Lung (tissue), 12 donors: ENCODE data around the gene SLC4A9. TPM values are rescaled to one million over a fixed set of nuclear protein-coding genes. Genes with fewer than 3 reads are reported as not detected.

Experiments used
- ATAC-seq: fragments of 200-7000 bp; cut with Tn5 transposase; one replicate; pipeline ENCODE4 v1.9.1; 2020; ENCODE audit warnings: moderate number of reproducible peaks; ENCODE audit not compliant: insufficient read depth, low FRiP score
- DNase-seq, 3 donors: peaks; one replicate each; pipeline ENCODE4 v3.0.0-alpha.2; 2013 to 2017
- H3K27ac ChIP-seq, 2 donors: one replicate each; pipeline ENCODE4 v1.5.1; 2013; ENCODE audit warnings: mild to moderate bottlenecking in 2 of 2, moderate library complexity in 2 of 2, control low read depth in 1 of 2, inconsistent platforms in 1 of 2, low read depth in 1 of 2, low read length in 1 of 2
- H3K27me3 ChIP-seq, 3 donors: one replicate each; pipeline ENCODE4 v1.5.1; 2013; ENCODE audit warnings: low read length in 2 of 3; ENCODE audit not compliant: control insufficient read depth in 3 of 3, insufficient read depth in 3 of 3
- H3K36me3 ChIP-seq, 4 donors: one replicate each; pipeline ENCODE4 v1.5.1; 2013; ENCODE audit warnings: low read length in 4 of 4, mild to moderate bottlenecking in 1 of 4, moderate library complexity in 1 of 4; ENCODE audit not compliant: control insufficient read depth in 4 of 4, insufficient read depth in 4 of 4
- H3K4me1 ChIP-seq, 5 donors: one replicate each; pipeline ENCODE4 v1.5.1; 2013; ENCODE audit warnings: low read length in 5 of 5, mild to moderate bottlenecking in 2 of 5, moderate library complexity in 1 of 5; ENCODE audit not compliant: control insufficient read depth in 5 of 5, insufficient read depth in 5 of 5
- H3K4me3 ChIP-seq: one replicate; pipeline ENCODE4 v1.5.1; 2013; ENCODE audit warnings: mild to moderate bottlenecking, control low read depth, moderate library complexity
- H3K9ac ChIP-seq, 2 donors: one replicate each; pipeline ENCODE4 v1.5.1; 2013; ENCODE audit warnings: low read length in 2 of 2, control low read depth in 1 of 2; ENCODE audit not compliant: insufficient read depth in 1 of 2
- H3K9me3 ChIP-seq, 4 donors: one replicate each; pipeline ENCODE4 v1.5.1; 2013; ENCODE audit warnings: low read length in 3 of 4, mild to moderate bottlenecking in 1 of 4, moderate library complexity in 1 of 4; ENCODE audit not compliant: control insufficient read depth in 4 of 4, insufficient read depth in 3 of 4
- WGBS, 2 donors: extraction: QIAGEN DNeasy Blood & Tissue Kit; methylation state at CpG; one replicate each; pipeline ENCODE4 v1.1.7; 2013; 5-methylcytosine and 5-hydroxymethylcytosine counted together
- polyA plus RNA-seq, 2 donors: library from polyadenylated mRNA; stranded (reverse); fragments of 200-250 nt; gene quantifications; one replicate each; pipeline ENCODE4 v1.2.1, GENCODE V29; 2013
- total RNA-seq, 2 donors: library from RNA; depleted of rRNA in 1 of 2; stranded (reverse); fragments of >200 nt in 1 of 2; gene quantifications; one replicate each; pipeline ENCODE4 v1.2.1, GENCODE V29; 2014 to 2021
- TF ChIP-seq, protein P1 (sequence below): IDR thresholded peaks from 2 replicates; pipeline ENCODE4 v1.5.1; 2012; ENCODE audit warnings: mild to moderate bottlenecking; ENCODE audit errors: control extremely low read depth, extremely low read depth
- donor health status: control.
- donor health status: control.
- donor health status: Bipolar disorder and iron deficiency.
- donor health status: healthy.
- donor health status: DM: yes; HTN: yes; CAD: no.

The SLC4A9 gene
- total and polyA plus RNA-seq, 4 donors = 0.05 to 0.18 (median 0.09) TPM

DNA sequence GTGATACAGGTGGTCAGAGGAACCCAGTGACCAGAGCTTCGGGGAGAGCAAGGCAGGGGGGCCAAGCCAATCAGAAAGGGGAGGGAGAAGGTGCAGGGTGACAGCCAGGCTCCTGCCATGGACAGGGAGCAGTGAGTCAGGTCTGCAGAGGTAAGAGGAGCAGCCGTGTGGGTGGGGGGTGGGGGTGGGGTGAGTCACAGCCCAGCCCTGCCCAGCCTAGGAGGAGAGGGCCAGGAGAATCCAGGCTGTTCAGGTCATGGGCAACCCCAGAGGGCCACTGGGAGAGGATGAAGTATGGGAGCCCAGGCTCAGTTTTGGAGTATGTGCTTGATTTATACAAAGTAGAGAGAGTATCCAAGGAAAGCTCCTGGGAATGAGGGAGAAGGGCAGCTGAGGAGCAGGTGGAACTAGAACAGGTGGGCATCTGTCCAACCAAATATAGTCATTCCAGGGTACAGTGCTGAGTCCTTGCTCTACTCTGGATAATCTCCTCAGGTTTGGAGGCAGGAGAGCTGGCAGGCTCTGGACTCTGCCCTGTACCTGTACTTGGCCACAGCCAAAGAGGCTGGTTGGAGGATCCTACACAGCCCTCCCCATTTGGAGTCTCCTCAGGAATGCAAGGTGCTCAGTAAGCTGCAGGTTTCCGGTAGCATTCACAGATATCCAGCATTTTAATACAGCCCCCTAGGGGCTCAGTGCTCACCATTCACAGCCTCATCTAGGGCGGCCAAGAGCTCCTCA is 15.1 kb upstream of the SLC4A9 start:
- Histone ChIP-seq H3K27ac (peak overlapping the region; percentile 38 to 95), H3K36me3 (peaks cover 0 to 13% (median 0%) of the 10 kb centered on the region in 4 donors), H3K4me1 (peaks cover 0 to 20% (median 17%) of the 10 kb centered on the region in 5 donors), H3K9me3 (no peaks in the 10 kb centered on the region), H3K27me3 (no peaks in the 10 kb centered on the region), H3K9ac (no peak overlapping the region), H3K4me3 (peak overlapping the region; percentile 49)
- TF ChIP-seq, protein P1, sequence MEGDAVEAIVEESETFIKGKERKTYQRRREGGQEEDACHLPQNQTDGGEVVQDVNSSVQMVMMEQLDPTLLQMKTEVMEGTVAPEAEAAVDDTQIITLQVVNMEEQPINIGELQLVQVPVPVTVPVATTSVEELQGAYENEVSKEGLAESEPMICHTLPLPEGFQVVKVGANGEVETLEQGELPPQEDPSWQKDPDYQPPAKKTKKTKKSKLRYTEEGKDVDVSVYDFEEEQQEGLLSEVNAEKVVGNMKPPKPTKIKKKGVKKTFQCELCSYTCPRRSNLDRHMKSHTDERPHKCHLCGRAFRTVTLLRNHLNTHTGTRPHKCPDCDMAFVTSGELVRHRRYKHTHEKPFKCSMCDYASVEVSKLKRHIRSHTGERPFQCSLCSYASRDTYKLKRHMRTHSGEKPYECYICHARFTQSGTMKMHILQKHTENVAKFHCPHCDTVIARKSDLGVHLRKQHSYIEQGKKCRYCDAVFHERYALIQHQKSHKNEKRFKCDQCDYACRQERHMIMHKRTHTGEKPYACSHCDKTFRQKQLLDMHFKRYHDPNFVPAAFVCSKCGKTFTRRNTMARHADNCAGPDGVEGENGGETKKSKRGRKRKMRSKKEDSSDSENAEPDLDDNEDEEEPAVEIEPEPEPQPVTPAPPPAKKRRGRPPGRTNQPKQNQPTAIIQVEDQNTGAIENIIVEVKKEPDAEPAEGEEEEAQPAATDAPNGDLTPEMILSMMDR = no peak
- peak in 1 of 3 donors; percentile 35 for DNase-seq
- ATAC-seq = no peak
- 61 to 84% methylated on average over 4 of the region's 4 CpGs for WGBS, 2 donors

DNA sequence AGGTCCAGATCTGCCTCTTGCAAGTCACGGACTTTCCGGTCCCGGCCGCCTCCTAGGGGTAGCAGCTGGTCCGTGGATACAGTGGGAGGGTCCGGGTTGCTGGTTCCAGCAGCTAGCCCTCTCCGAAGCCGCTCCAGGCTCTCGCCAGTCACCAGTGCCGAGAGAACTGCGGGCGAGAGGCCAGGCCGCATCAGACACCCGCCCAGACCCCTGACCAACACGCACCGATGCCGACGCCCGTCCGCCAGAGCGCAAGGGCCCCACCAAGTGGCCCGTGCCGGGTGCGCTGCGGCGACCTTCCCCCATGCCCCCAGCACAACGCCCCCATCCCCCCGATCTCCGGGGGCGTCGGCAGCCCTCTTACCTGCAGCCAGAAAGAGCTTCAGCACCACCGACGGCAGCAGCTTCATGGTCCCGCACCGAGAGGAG is 14.1 kb upstream of the SLC4A9 start:
- Histone ChIP-seq H3K36me3 (peaks cover 0 to 13% (median 0%) of the 10 kb centered on the region in 4 donors), H3K9me3 (no peaks in the 10 kb centered on the region), H3K9ac (peak overlapping the region in 1 of 2 donors; percentile 14), H3K4me1 (peaks cover 0 to 20% (median 17%) of the 10 kb centered on the region in 5 donors), H3K27ac (peak overlapping the region; percentile 81 to 95), H3K4me3 (peak overlapping the region; percentile 49), H3K27me3 (no peaks in the 10 kb centered on the region)
- 6 to 7% methylated on average over 34 to 35 of the region's 35 CpGs for WGBS, 2 donors
- ATAC-seq (peak; percentile 58), DNase-seq (peak; percentile 62 to 73 (median 67))
- TF ChIP-seq, protein P1 = no peak

DNA sequence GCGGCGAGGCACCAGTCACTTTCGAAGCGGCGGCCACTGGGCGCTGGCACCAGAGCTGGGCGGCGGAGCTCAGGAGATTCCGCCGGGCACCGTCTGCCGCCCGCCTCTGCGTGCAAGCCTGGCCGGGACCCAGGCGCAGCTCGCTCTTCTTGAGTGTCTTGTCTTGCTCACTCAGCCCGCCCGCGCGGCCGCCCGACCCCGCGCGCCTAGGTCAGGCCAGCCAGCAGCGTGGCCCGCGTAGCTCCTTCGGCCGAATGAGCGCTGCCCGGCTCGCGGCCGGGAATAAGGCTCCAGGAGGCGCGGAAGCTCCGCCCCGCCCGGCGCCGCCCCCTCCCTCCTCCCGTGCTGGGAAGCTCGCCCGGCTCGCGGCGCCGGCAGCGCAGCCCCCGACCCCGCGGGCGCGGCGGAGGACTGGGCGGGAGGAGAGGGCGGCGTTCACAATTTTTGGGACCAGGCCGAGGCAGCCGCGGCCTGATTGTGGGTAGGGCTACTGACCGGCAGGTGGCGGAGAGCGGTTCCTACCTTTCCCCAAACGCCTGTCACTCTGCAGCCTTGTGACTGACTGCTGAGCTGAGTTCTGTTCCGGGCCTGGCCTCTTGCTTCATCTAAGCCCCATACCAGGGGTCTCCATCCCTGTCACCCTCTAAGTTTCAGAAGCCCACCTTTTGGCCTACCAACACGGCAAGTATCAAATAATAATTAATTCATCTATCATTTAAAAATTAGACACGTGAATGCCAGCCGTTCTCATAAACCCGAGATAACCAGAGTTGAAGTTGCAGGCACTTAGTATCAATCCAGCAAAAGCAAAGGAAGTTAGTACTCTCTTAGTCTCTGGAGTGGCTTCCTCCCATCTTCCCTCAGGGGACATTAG is 13.4 kb upstream of the SLC4A9 start, which contains the start of gene HBEGF:
HBEGF (minus strand) TSS at position 256 of the 874 bp plus-strand sequence. CDS start 275 bp downstream, outside the sequence.
- no peaks in the 10 kb centered on the region for H3K9me3 ChIP-seq
- 1% methylated on average over 46 to 72 of the region's 72 CpGs for WGBS, 2 donors
- peak within 1 kb of the TSS; percentile 81 to 95 for H3K27ac ChIP-seq

More for the DNA sequence above, 13.4 kb upstream of the SLC4A9 start, which contains the start of gene HBEGF:
- DNase-seq = peak; percentile 82 to 90 (median 85)
- TF ChIP-seq, protein P1 = peak; percentile 20
- H3K27me3 ChIP-seq = no peaks in the 10 kb centered on the region
- H3K4me3 ChIP-seq = peak within 1 kb of the TSS; percentile 49
- H3K36me3 ChIP-seq = peaks cover 0 to 9% (median 0%) of the 10 kb centered on the region in 4 donors
- peak; percentile 88 for ATAC-seq
- peaks cover 0 to 17% (median 17%) of the 10 kb centered on the region in 5 donors for H3K4me1 ChIP-seq
- H3K9ac ChIP-seq = peak within 1 kb of the TSS in 1 of 2 donors; percentile 67
